Transverse colon (tissue), 4 donors: Measurements from ENCODE around the gene MINDY4B. TPM values are rescaled to one million over a fixed set of nuclear protein-coding genes. Genes with fewer than 3 reads are reported as not detected.
"Not testable (repeated sequence)": the region's sequence is repeated elsewhere in the genome, so short reads cannot be mapped to it uniquely, and the experiment has no call there.

Source experiments
- DNase-seq: peaks from one replicate; pipeline ENCODE4 v3.0.0-alpha.2; 2019
- H3K27ac ChIP-seq, 4 donors: fragments of 200-600 bp; sonication (generic); 2 replicates each; pipeline ENCODE4 v1.5.1; 2016 to 2018; ENCODE audit warnings: inconsistent platforms in 4 of 4
- H3K27me3 ChIP-seq: fragments of 200-600 bp; sonication (generic); 2 replicates; pipeline ENCODE4 v1.5.1; 2017; ENCODE audit warnings: inconsistent platforms
- H3K36me3 ChIP-seq, 4 donors: fragments of 200-600 bp; sonication (generic); 2 replicates each; pipeline ENCODE4 v1.5.1; 2017 to 2019; ENCODE audit warnings: inconsistent platforms in 4 of 4
- H3K4me1 ChIP-seq, 4 donors: fragments of 200-600 bp; sonication (generic); 2 replicates each; pipeline ENCODE4 v1.5.1; 2017 to 2020; ENCODE audit warnings: inconsistent platforms in 4 of 4
- H3K4me3 ChIP-seq, 4 donors: fragments of 200-600 bp; sonication (generic); 1 replicate in 1 of 4; 2 replicates in 3 of 4; pipeline versions ENCODE4 v1.5.1 to v1.6.1; 2017 to 2019; ENCODE audit warnings: inconsistent platforms in 4 of 4
- H3K9me3 ChIP-seq, 2 donors: fragments of 200-600 bp; sonication (generic); 2 replicates each; pipeline ENCODE4 v1.5.1; 2017 to 2019; ENCODE audit warnings: inconsistent platforms in 2 of 2
- EP300 ChIP-seq: sonication (generic); formaldehyde crosslinking; IDR thresholded peaks from one replicate; pipeline ENCODE4 v1.6.1; 2017; ENCODE audit warnings: antibody characterized with exemption, low read depth
- POLR2A ChIP-seq: fragments of 450-650 bp; IDR thresholded peaks from one replicate; pipeline ENCODE4 v1.6.1; 2016; ENCODE audit warnings: antibody characterized with exemption, mild to moderate bottlenecking, moderate library complexity
- POLR2AphosphoS5 ChIP-seq, 3 donors: sonication (generic); formaldehyde crosslinking; IDR thresholded peaks; one replicate each; pipeline ENCODE4 v1.6.1; 2016; ENCODE audit warnings: antibody characterized with exemption in 3 of 3
- WGBS, 2 donors: methylation state at CpG; one replicate each; pipeline ENCODE4 v1.1.5; 2018; ENCODE audit warnings: low coverage in 1 of 2; 5-methylcytosine and 5-hydroxymethylcytosine counted together
- in situ Hi-C, 4 donors: fragments of 200-750 bp; cut with MboI; loops; one replicate each; pipeline versions ENCODE4 v1.15.0 to v1.15.1; 2017; ENCODE audit warnings: low sequenced_read_pairs in 3 of 4, low pct_ligation_motif_present in 1 of 4, low pct_unique_long_range_greater_than_20kb in 1 of 4
- intact Hi-C: fragments of 100-400 bp; cut with DNase I; formaldehyde crosslinking; loops from one replicate; pipeline ENCODE4 v1.15.1; 2023; ENCODE audit warnings: low total_unique reads
- total RNA-seq, 4 donors: library from RNA; depleted of rRNA; stranded (reverse); fragments of >200 nt; gene quantifications; one replicate each; pipeline ENCODE4 v1.1.0, GENCODE V29; 2016
- TF ChIP-seq, protein P1 (sequence below), 5 experiments: fragments of 200-600 bp in 3 of 5; fragments of 450-650 bp in 2 of 5; sonication (generic) in 3 of 5; IDR thresholded peaks; 1 replicate in 2 of 5; 2 replicates in 3 of 5; pipeline ENCODE4 v1.5.1; 2016 to 2017; ENCODE audit warnings: antibody characterized with exemption in 5 of 5, inconsistent platforms in 3 of 5, mild to moderate bottlenecking in 2 of 5, moderate library complexity in 1 of 5

Gene MINDY4B
- total RNA-seq, 4 donors from 2014 or later = not detected

DNA sequence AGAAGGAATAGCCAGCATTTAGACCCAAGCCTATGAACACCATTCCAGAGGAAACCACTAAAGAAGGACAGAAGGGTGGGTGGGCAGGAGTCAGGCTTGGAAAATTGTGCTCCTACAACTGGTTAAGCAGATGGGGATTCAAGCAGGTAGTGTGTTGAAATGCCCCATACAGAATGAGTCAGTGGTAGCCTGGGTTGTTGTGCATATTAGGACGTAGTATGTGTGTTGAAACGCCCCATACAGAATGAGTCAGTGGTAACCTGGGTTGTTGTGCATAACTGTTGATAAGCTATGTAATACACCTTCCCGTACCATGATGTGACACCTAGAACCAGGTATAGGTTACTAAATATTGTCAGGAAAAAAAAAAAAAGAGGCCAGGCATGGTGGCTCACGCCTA is 34.0 kb downstream of the MINDY4B start:
- Histone ChIP-seq H3K27ac (no peak overlapping the region), H3K27me3 (no peaks in the 10 kb centered on the region), H3K4me3 (no peak overlapping the region), H3K4me1 (no peaks in the 10 kb centered on the region), H3K9me3 (no peaks in the 10 kb centered on the region), H3K36me3 (no peaks in the 10 kb centered on the region)
- no peak for DNase-seq
- TF ChIP-seq POLR2AphosphoS5 (IDR thresholded peaks at IDR 0.05) (no peak), POLR2A (no peak)
- TF ChIP-seq, protein P1, sequence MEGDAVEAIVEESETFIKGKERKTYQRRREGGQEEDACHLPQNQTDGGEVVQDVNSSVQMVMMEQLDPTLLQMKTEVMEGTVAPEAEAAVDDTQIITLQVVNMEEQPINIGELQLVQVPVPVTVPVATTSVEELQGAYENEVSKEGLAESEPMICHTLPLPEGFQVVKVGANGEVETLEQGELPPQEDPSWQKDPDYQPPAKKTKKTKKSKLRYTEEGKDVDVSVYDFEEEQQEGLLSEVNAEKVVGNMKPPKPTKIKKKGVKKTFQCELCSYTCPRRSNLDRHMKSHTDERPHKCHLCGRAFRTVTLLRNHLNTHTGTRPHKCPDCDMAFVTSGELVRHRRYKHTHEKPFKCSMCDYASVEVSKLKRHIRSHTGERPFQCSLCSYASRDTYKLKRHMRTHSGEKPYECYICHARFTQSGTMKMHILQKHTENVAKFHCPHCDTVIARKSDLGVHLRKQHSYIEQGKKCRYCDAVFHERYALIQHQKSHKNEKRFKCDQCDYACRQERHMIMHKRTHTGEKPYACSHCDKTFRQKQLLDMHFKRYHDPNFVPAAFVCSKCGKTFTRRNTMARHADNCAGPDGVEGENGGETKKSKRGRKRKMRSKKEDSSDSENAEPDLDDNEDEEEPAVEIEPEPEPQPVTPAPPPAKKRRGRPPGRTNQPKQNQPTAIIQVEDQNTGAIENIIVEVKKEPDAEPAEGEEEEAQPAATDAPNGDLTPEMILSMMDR (IDR thresholded peaks at IDR 0.05) = no peak
- 80 to 85% methylated on average over 1 to 4 of the region's 4 CpGs for WGBS, 2 donors
- intact Hi-C loops (no loop called here), in situ Hi-C loops (loop anchor here in 3 of 4 donors (25.0 kb wide), 2 partner anchors 159 to 334 kb away; partner anchors contain the start of genes EIF2A (in 2 of the 3), SERP1 (in 2 of the 3) and ERICH6 (in 1 of the 3))

DNA sequence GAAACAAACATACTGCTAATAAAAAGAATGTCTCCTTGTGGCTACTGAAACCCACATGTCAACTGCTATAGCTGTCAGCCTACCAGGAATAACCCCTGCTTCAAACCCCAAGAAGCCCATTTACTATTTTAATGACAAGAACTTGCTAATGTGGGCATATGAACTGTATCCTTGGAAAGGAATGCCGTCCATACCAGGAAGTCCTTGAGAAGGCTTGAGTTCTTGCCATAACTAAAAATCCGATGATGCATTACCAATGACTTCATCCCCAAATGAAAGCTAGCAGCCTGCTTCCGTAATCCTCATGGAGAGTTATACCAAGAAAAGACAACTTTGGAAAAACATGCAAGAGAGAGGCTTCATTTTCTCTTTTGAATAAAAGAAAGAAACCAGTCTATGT is 34.8 kb downstream of the MINDY4B start:
- Histone ChIP-seq H3K36me3 (no peaks in the 10 kb centered on the region), H3K4me1 (no peaks in the 10 kb centered on the region), H3K27ac (no peak overlapping the region), H3K9me3 (no peaks in the 10 kb centered on the region), H3K4me3 (no peak overlapping the region), H3K27me3 (no peaks in the 10 kb centered on the region)
- 70 to 73% methylated on average over 3 of the region's 3 CpGs for WGBS, 2 donors
- intact Hi-C loops = no loop called here
- no peak for DNase-seq
- TF ChIP-seq, protein P1 (IDR thresholded peaks at IDR 0.05) = no peak
- TF ChIP-seq POLR2AphosphoS5 (IDR thresholded peaks at IDR 0.05) (no peak), EP300 (no peak), POLR2A (no peak)
- in situ Hi-C loops = loop anchor here in 3 of 4 donors (25.0 kb wide), 2 partner anchors 158 to 333 kb away; partner anchors contain the start of genes EIF2A (in 2 of the 3), SERP1 (in 2 of the 3) and ERICH6 (in 1 of the 3)

DNA sequence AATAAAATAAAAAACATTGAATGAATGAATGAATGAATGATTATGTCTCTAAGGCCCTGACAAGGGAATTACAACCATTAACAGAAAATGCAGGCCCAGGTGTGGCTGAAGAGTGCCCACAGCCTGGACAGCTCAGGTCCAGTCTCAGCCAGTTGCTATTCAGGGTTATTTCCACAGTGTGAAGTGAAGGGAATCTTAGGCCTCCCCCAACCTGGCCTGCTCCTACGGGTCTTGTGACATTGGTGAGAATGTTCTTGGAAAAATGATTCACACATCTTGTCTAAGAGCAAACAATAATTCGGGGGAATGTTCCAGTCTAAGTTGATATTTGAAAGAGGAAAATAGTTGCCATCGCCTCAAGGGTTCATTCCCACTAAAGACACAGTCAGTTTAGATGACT is 37.0 kb downstream of the MINDY4B start:
- no peaks in the 10 kb centered on the region for H3K27me3 ChIP-seq
- DNase-seq = no peak
- in situ Hi-C loops = loop anchor here (5.0 to 25.0 kb wide), 5 partner anchors 83 to 331 kb away; partner anchors contain the start of genes EIF2A (in 2 of the 4), SERP1 (in 2 of the 4) and ERICH6 (in 1 of the 4)
- TF ChIP-seq, protein P1 (IDR thresholded peaks at IDR 0.05) = no peak
- TF ChIP-seq POLR2AphosphoS5 (IDR thresholded peaks at IDR 0.05) (no peak), EP300 (no peak), POLR2A (no peak)
- no peaks in the 10 kb centered on the region for H3K9me3 ChIP-seq
- 65 to 77% methylated on average over 2 to 3 of the region's 3 CpGs for WGBS, 2 donors
- no peaks in the 10 kb centered on the region for H3K36me3 ChIP-seq
- no peak overlapping the region for H3K4me3 ChIP-seq
- no peaks in the 10 kb centered on the region for H3K4me1 ChIP-seq
- H3K27ac ChIP-seq = no peak overlapping the region
- intact Hi-C loops = no loop called here

DNA sequence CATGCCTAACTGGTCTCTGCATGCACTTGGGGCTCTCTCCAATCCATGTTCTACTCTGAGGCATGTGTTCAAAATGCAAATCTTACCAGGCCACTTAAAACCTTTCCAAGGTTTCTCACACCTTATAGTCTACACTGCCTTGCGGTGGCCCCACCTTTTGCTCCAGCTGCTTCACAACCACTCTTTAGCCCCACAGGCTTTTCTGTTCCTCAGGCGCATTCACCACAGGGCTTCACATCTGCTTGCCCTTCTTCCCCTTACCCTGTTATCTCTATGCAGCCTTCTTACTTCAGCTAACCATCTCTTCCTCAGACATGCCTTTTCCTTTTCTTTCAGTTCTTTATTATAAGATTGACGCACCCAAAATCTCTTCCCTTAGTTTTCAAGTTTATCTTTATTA is 37.8 kb downstream of the MINDY4B start:
- in situ Hi-C loops = loop anchor here (5.0 to 25.0 kb wide), 5 partner anchors 83 to 330 kb away; partner anchors contain the start of genes EIF2A (in 2 of the 4), SERP1 (in 2 of the 4) and ERICH6 (in 1 of the 4)
- intact Hi-C loops = no loop called here

DNA sequence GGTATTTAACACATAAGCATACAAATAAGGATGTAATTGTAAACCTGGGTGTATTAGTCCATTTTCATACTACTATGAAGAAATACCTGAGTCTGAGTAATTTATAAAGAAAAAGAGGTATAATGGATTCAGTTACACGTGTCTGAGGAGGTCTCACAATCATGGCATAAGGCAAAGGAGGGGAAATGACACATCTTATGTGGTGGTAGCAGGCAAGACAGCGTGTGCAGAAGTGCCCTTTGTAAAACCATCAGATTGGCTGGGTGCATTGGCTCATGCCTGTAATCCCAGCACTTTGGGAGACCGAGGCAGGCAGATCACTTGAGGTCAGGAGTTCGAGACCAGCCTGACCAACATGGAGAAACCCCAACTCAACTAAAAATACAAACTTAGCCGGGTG is 41.3 kb downstream of the MINDY4B start:
- 64 to 66% methylated on average over 4 to 5 of the region's 5 CpGs for WGBS, 2 donors
- intact Hi-C loops, H3K27ac ChIP-seq, H3K27me3 ChIP-seq, H3K9me3 ChIP-seq, DNase-seq, H3K4me3 ChIP-seq, H3K4me1 ChIP-seq, H3K36me3 ChIP-seq: not testable (repeated sequence)
- in situ Hi-C loops = loop anchor here in 3 of 4 donors (10.0 to 25.0 kb wide), 3 partner anchors 79 to 327 kb away; partner anchors contain the start of genes EIF2A (in 2 of the 3), SERP1 (in 2 of the 3) and ERICH6 (in 1 of the 3)

More for the DNA sequence above, 37.8 kb downstream of the MINDY4B start:
- Histone ChIP-seq H3K4me3 (no peak overlapping the region), H3K27me3 (no peaks in the 10 kb centered on the region), H3K9me3 (no peaks in the 10 kb centered on the region), H3K27ac (no peak overlapping the region), H3K4me1 (no peaks in the 10 kb centered on the region), H3K36me3 (no peaks in the 10 kb centered on the region)
- no peak for TF ChIP-seq EP300
- TF ChIP-seq POLR2A = no peak
- TF ChIP-seq, protein P1 (IDR thresholded peaks at IDR 0.05) = no peak
- no peak for TF ChIP-seq POLR2AphosphoS5 (IDR thresholded peaks at IDR 0.05)
- DNase-seq = no peak
- 88 to 97% methylated on average over 3 of the region's 3 CpGs for WGBS, 2 donors
